Kasumi-1 (cell line): ENCODE data around the gene TXNDC15.

ENCODE experiments used
- DNase-seq, 2 experiments: peaks; one replicate each; lab custom pipeline; 2025; lab: John Stamatoyannopoulos, UW

Gene TXNDC15

GRCh38 chr5:134920848-134921575 lies 46.8 kb downstream of the TXNDC15 start:
- DNase-seq: no peak

GRCh38 chr5:134932508-134932907 lies 58.3 kb downstream of the TXNDC15 start:
- no peak for DNase-seq

GRCh38 chr5:134934202-134934601 lies 60.0 kb downstream of the TXNDC15 start:
- no peak for DNase-seq

GRCh38 chr5:134935711-134936602 lies 61.8 kb downstream of the TXNDC15 start:
- DNase-seq: no peak

- DNase-seq: no peak
Observed at GRCh38 chr5:134937526-134937925, 63.4 kb downstream of the TXNDC15 start.

- DNase-seq: no peak
Observed at GRCh38 chr5:134938030-134938429, 63.9 kb downstream of the TXNDC15 start.

- DNase-seq: no peak
Observed at GRCh38 chr5:134939500-134939899, 65.3 kb downstream of the TXNDC15 start.

GRCh38 chr5:134943547-134943946 lies 69.4 kb downstream of the TXNDC15 start:
- DNase-seq: no peak

GRCh38 chr5:134944630-134945029 lies 70.5 kb downstream of the TXNDC15 start:
- no peak for DNase-seq

- DNase-seq: no peak
Observed at GRCh38 chr5:134945041-134945440, 70.9 kb downstream of the TXNDC15 start.

- DNase-seq: no peak
Observed at GRCh38 chr5:134948911-134949310, 74.7 kb downstream of the TXNDC15 start.

GRCh38 chr5:134949316-134949715 lies 75.1 kb downstream of the TXNDC15 start:
- DNase-seq: no peak
